ENCODE results near the gene TRPC4.

The TRPC4 gene

DNA sequence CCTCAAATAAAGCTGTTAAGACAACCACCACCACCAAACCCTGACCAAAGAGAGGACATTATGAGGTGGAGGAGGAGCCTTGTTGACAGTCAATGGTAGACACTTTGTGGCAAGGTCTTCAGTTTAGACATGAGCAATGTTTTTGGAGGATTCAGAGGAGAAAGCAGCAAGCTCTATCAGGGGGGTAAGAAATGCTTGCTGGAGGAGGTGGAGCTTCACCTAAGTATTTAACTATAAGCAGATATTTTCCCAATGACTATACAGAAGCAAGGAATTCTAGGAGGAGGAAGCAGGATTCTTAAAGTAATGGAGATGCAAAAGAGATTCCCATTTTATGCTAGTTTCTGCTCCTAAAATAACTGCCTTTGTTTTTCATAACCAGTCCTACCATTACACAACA, 74.2 kb downstream of the TRPC4 start:
- Histone ChIP-seq H3K36me3 (no peaks in the 10 kb centered on the region), H3K27ac (no peak overlapping the region), H3K4me1 (ENCODE audit: control insufficient read depth in 1 of 2, insufficient read depth in 1 of 2, low read depth in 1 of 2, low read length in 1 of 2) (no peaks in the 10 kb centered on the region), H3K4me3 (ENCODE audit: low read depth in 1 of 2, low read length in 1 of 2) (no peak overlapping the region), H3K9me3 (no peaks in the 10 kb centered on the region), H3K27me3 (no peaks in the 10 kb centered on the region)
- TF ChIP-seq, protein P1, sequence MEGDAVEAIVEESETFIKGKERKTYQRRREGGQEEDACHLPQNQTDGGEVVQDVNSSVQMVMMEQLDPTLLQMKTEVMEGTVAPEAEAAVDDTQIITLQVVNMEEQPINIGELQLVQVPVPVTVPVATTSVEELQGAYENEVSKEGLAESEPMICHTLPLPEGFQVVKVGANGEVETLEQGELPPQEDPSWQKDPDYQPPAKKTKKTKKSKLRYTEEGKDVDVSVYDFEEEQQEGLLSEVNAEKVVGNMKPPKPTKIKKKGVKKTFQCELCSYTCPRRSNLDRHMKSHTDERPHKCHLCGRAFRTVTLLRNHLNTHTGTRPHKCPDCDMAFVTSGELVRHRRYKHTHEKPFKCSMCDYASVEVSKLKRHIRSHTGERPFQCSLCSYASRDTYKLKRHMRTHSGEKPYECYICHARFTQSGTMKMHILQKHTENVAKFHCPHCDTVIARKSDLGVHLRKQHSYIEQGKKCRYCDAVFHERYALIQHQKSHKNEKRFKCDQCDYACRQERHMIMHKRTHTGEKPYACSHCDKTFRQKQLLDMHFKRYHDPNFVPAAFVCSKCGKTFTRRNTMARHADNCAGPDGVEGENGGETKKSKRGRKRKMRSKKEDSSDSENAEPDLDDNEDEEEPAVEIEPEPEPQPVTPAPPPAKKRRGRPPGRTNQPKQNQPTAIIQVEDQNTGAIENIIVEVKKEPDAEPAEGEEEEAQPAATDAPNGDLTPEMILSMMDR (IDR thresholded peaks at IDR 0.05), result no peak

DNA sequence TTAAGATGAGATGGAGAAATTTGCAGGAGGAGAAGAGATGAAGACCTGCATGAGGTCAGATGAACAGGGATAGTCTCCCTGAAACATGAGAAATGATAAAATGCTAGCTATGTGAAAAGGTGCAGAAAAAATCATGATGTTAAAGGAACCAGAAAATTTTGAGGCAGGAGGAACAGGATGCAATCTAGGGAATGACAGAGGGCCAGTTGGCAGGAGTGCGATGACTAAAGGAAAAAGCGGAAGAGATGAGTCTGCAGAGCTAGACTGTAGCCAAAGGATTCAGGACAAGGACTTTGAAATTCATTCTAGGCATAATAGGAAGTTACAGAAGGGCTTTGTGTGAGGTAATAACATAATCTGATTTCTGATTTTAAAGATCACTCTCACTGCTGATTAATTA, 77.9 kb downstream of the TRPC4 start:
- no peaks in the 10 kb centered on the region for H3K27me3 ChIP-seq

DNA sequence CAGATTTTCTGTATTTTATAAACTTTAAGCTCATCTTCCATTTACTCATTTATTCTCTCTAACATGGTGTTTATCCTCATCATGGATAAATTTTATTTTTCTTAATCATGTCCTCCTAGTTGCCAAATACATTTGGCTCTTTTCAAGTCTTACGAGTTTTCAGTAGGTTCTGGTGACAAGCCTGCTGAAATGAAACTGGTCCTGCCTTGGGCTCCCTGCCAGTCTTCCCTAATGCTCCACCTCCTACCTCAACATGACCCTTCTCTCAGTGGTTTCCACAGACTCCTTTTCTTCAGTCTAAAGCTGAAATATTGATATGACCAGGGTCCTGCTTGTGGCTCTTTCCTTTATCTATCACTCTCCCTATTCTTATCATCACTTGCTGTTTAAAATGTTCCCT, 81.2 kb downstream of the TRPC4 start:
- Histone ChIP-seq H3K27ac (no peak overlapping the region), H3K9me3 (no peaks in the 10 kb centered on the region), H3K4me1 (ENCODE audit: control insufficient read depth in 1 of 2, insufficient read depth in 1 of 2, low read depth in 1 of 2, low read length in 1 of 2) (no peaks in the 10 kb centered on the region), H3K36me3 (no peaks in the 10 kb centered on the region), H3K4me3 (ENCODE audit: low read depth in 1 of 2, low read length in 1 of 2) (no peak overlapping the region), H3K27me3 (no peaks in the 10 kb centered on the region)
- TF ChIP-seq, protein P1 (IDR thresholded peaks at IDR 0.05), result no peak

More for the DNA sequence above, 77.9 kb downstream of the TRPC4 start:
- no peaks in the 10 kb centered on the region for H3K36me3 ChIP-seq
- no peaks in the 10 kb centered on the region for H3K4me1 ChIP-seq (ENCODE audit: control insufficient read depth in 1 of 2, insufficient read depth in 1 of 2, low read depth in 1 of 2, low read length in 1 of 2)
- H3K9me3 ChIP-seq, result no peaks in the 10 kb centered on the region
- no peak overlapping the region for H3K4me3 ChIP-seq (ENCODE audit: low read depth in 1 of 2, low read length in 1 of 2)
- H3K27ac ChIP-seq, result no peak overlapping the region
- TF ChIP-seq, protein P1 (IDR thresholded peaks at IDR 0.05), result no peak

DNA sequence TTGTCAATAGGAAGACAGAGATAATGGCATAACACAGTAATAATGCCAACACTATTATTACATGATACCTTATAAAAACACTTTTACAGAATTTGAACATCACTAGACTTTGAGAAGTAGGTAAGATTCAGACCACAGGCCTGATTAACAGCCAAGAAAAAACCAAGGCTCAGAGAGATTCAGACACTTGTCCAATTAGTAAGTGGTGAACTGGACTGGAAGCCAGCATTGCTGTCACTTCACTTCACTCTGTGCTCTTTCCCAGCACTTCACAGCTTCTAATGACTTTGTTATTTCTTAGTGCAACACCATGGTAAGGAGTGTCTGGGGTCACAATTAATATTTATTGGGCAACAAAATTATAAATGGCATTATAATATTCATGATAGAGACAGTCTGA, 91.9 kb downstream of the TRPC4 start:
- TF ChIP-seq, protein P1 (IDR thresholded peaks at IDR 0.05), result no peak
- H3K27me3 ChIP-seq, result no peaks in the 10 kb centered on the region
- no peak overlapping the region for H3K27ac ChIP-seq
- no peak overlapping the region for H3K4me3 ChIP-seq (ENCODE audit: low read depth in 1 of 2, low read length in 1 of 2)
- H3K36me3 ChIP-seq, result no peaks in the 10 kb centered on the region
- no peaks in the 10 kb centered on the region for H3K4me1 ChIP-seq (ENCODE audit: control insufficient read depth in 1 of 2, insufficient read depth in 1 of 2, low read depth in 1 of 2, low read length in 1 of 2)
- no peaks in the 10 kb centered on the region for H3K9me3 ChIP-seq

DNA sequence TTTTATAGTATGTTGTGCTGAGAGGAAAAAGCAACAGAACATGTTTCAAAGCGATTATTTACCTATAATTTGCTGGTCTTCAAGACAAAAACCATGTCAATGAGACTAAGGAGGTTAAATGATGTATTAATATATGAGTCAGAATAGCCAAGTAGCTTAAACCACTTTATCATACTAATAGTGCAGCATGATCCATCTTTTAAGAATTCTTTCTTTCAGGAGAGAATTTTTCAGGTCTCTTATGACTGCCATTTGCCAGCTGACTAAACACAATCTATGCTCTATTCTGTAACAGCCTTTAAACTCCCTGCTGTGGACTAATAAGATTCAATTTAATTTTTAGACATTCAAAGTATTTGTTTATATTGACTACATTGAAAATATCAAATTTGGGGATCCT, 93.7 kb downstream of the TRPC4 start:
- Histone ChIP-seq H3K27me3 (no peaks in the 10 kb centered on the region), H3K36me3 (no peaks in the 10 kb centered on the region), H3K4me3 (ENCODE audit: low read depth in 1 of 2, low read length in 1 of 2) (no peak overlapping the region), H3K4me1 (ENCODE audit: control insufficient read depth in 1 of 2, insufficient read depth in 1 of 2, low read depth in 1 of 2, low read length in 1 of 2) (no peaks in the 10 kb centered on the region), H3K9me3 (no peaks in the 10 kb centered on the region), H3K27ac (no peak overlapping the region)
- TF ChIP-seq, protein P1 (IDR thresholded peaks at IDR 0.05), result no peak

DNA sequence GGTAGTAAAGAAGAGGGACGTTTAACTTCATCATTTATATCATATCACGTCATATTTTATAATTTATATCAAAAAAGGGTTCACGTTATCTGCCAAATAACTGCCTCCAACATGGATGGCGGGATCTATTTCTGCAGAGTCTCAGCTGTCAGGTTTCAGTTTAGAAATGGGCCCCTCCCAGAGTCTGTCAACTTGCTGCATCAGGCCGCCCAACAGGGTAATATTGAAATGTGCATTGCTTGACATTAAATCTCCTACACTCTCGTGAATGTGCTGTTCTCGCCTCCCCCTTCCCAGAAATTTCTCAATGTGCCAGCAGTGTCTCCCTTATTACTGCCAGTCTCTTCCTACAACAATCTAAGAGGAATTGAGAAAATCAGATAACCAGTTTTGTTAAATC, 96.9 kb downstream of the TRPC4 start:
- TF ChIP-seq, protein P1 (IDR thresholded peaks at IDR 0.05), result no peak
- Histone ChIP-seq H3K27ac (no peak overlapping the region), H3K9me3 (no peaks in the 10 kb centered on the region), H3K4me3 (ENCODE audit: low read depth in 1 of 2, low read length in 1 of 2) (no peak overlapping the region), H3K4me1 (ENCODE audit: control insufficient read depth in 1 of 2, insufficient read depth in 1 of 2, low read depth in 1 of 2, low read length in 1 of 2) (no peaks in the 10 kb centered on the region), H3K27me3 (no peaks in the 10 kb centered on the region), H3K36me3 (no peaks in the 10 kb centered on the region)
